HepG2 (cell line): ENCODE results near the gene TBCB. TPM values are rescaled to one million over a fixed set of nuclear protein-coding genes. Genes with fewer than 3 reads are reported as not detected.

Experiments
- BCL6 ChIP-seq: IDR thresholded peaks from 2 replicates; pipeline ENCODE4 v1.6.1; 2016; ENCODE audit warnings: missing genetic modification reagents, missing compliant biosample characterization
- CERS6 ChIP-seq: sonication (generic); formaldehyde crosslinking; IDR thresholded peaks from 2 replicates; pipeline ENCODE4 v1.5.0; 2020; ENCODE audit warnings: missing genetic modification reagents
- DMAP1 ChIP-seq: IDR thresholded peaks from 2 replicates; pipeline ENCODE4 v1.6.1; 2016
- EEA1 ChIP-seq: sonication (generic); formaldehyde crosslinking; IDR thresholded peaks from 2 replicates; pipeline ENCODE4 v1.5.1; 2020; ENCODE audit warnings: mild to moderate bottlenecking, missing genetic modification reagents, borderline replicate concordance
- FOSL2 ChIP-seq: sonication (generic); formaldehyde crosslinking; IDR thresholded peaks from 2 replicates; pipeline ENCODE4 v1.4.0; 2020; ENCODE audit warnings: missing genetic modification reagents
- GLMP ChIP-seq: sonication (generic); formaldehyde crosslinking; IDR thresholded peaks from 2 replicates; pipeline ENCODE4 v1.9.0; 2021; ENCODE audit warnings: missing genetic modification reagents, mild to moderate bottlenecking, borderline replicate concordance
- HCFC1 ChIP-seq: fragments of 150-350 bp; IDR thresholded peaks from 2 replicates; pipeline ENCODE4 v1.6.1; 2014; ENCODE audit warnings: low read depth, low read length
- HES4 ChIP-seq: sonication (generic); formaldehyde crosslinking; IDR thresholded peaks from 2 replicates; pipeline ENCODE4 v1.9.0; 2021; ENCODE audit warnings: mild to moderate bottlenecking, missing genetic modification reagents, borderline replicate concordance
- HOXA9 ChIP-seq: sonication (generic); formaldehyde crosslinking; IDR thresholded peaks from 2 replicates; pipeline ENCODE4 v1.8.1; 2022; ENCODE audit warnings: missing genetic modification reagents, mild to moderate bottlenecking, moderate library complexity, borderline replicate concordance
- IRF9 ChIP-seq: sonication (generic); formaldehyde crosslinking; IDR thresholded peaks from 2 replicates; pipeline ENCODE4 v1.8.0; 2022; ENCODE audit warnings: missing genetic modification reagents, mild to moderate bottlenecking, borderline replicate concordance
- KAT8 ChIP-seq: IDR thresholded peaks from 2 replicates; pipeline ENCODE4 v1.6.1; 2016; ENCODE audit warnings: missing genetic modification reagents, missing compliant biosample characterization
- MLLT10 ChIP-seq: sonication (generic); formaldehyde crosslinking; IDR thresholded peaks from 2 replicates; pipeline ENCODE4 v1.4.0; 2020; ENCODE audit warnings: missing genetic modification reagents
- NCOA1 ChIP-seq: sonication (generic); formaldehyde crosslinking; IDR thresholded peaks from 2 replicates; pipeline ENCODE4 v1.9.0; 2021; ENCODE audit warnings: missing genetic modification reagents
- PHB2 ChIP-seq: fragments of 450-650 bp; IDR thresholded peaks from 2 replicates; pipeline ENCODE4 v1.6.1; 2018; ENCODE audit not compliant: partially characterized antibody
- THAP7 ChIP-seq: sonication (generic); formaldehyde crosslinking; IDR thresholded peaks from 2 replicates; pipeline ENCODE4 v1.8.1; 2023; ENCODE audit warnings: mild to moderate bottlenecking, missing genetic modification reagents
- THYN1 ChIP-seq: sonication (generic); formaldehyde crosslinking; IDR thresholded peaks from 2 replicates; pipeline ENCODE4 v1.8.1; 2023; ENCODE audit warnings: low read depth, mild to moderate bottlenecking, moderate library complexity, missing genetic modification reagents, borderline replicate concordance
- TMF1 ChIP-seq: sonication (generic); formaldehyde crosslinking; IDR thresholded peaks from 2 replicates; pipeline ENCODE4 v1.8.1; 2022; ENCODE audit warnings: low read depth, missing genetic modification reagents
- ZBTB26 ChIP-seq: IDR thresholded peaks from 2 replicates; pipeline ENCODE4 v1.6.1; 2016; ENCODE audit warnings: missing compliant biosample characterization, missing genetic modification reagents, borderline replicate concordance
- ZC3H13 ChIP-seq: sonication (generic); formaldehyde crosslinking; IDR thresholded peaks from 2 replicates; pipeline ENCODE4 v1.8.1; 2023; ENCODE audit warnings: mild to moderate bottlenecking, missing genetic modification reagents, moderate library complexity
- ZFP36 ChIP-seq: fragments of 150-350 bp; IDR thresholded peaks from 2 replicates; pipeline ENCODE4 v1.6.1; 2018; ENCODE audit warnings: borderline replicate concordance, low read length, low read depth; ENCODE audit not compliant: partially characterized antibody
- ZNF138 ChIP-seq: sonication (generic); formaldehyde crosslinking; IDR thresholded peaks from 2 replicates; pipeline ENCODE4 v1.5.0; 2020; ENCODE audit warnings: mild to moderate bottlenecking, low read depth, missing genetic modification reagents
- ZNF274 ChIP-seq: sonication (generic); formaldehyde crosslinking; IDR thresholded peaks from 2 replicates; pipeline ENCODE4 v1.5.1; 2020; ENCODE audit warnings: mild to moderate bottlenecking, missing genetic modification reagents
- ZNF589 ChIP-seq: sonication (generic); formaldehyde crosslinking; conservative IDR thresholded peaks from 2 replicates; pipeline ENCODE4 v1.8.0; 2022; ENCODE audit warnings: mild to moderate bottlenecking, moderate library complexity, missing genetic modification reagents
- ZNF75D ChIP-seq: sonication (generic); formaldehyde crosslinking; IDR thresholded peaks from 2 replicates; pipeline ENCODE4 v1.8.1; 2023; ENCODE audit warnings: missing genetic modification reagents, mild to moderate bottlenecking, borderline replicate concordance
- polyA plus RNA-seq, 8 experiments: library from polyadenylated mRNA; depleted of rRNA in 3 of 8; stranded (reverse) in 7 of 8; unstranded in 1 of 8; fragments of >200 nt; fragmentation: Illumina TruSeq in 4 of 8; extraction: Trizol in 4 of 8; gene quantifications; 2 replicates each; pipeline versions ENCODE4 v1.2.1 to v1.2.3, GENCODE V29; 2011 to 2016; ENCODE audit warnings: low read depth in 4 of 8, missing spikeins in 1 of 8, mixed read lengths in 1 of 8; ENCODE audit not compliant: insufficient read depth in 1 of 8
- total RNA-seq, 5 experiments: library from RNA; depleted of rRNA; stranded (reverse); fragments of >200 nt; fragmentation: Illumina TruSeq; extraction: Trizol; gene quantifications; 2 replicates each; pipeline ENCODE4 v1.2.3, GENCODE V29; 2016; ENCODE audit warnings: low read depth in 1 of 5

The TBCB gene
- total and polyA plus RNA-seq, 2 of the 13 experiments (the other 11 are each of a cell fraction or from before 2014, with no cell fraction given) = 271 to 276 TPM

- TF ChIP-seq IRF9 (CRISPR knock-in tag) = peak; percentile 64; the same call in 1 of the 2 replicates
- no peak for TF ChIP-seq THYN1 (CRISPR knock-in tag)
- no peak; the same call in 1 of the 2 replicates for TF ChIP-seq EEA1 (CRISPR knock-in tag)
- TF ChIP-seq THAP7 (CRISPR knock-in tag) = peak; percentile 79; the same call in 1 of the 2 replicates
- TF ChIP-seq NCOA1 (CRISPR knock-in tag) = no peak; the same call in 1 of the 2 replicates
- TF ChIP-seq ZC3H13 (CRISPR knock-in tag) = peak; percentile 65; the same call in 1 of the 2 replicates
- no peak for TF ChIP-seq MLLT10 (CRISPR knock-in tag)
- TF ChIP-seq ZNF138 (CRISPR knock-in tag) = peak; percentile 62; the same call in 1 of the 2 replicates
- TF ChIP-seq TMF1 (CRISPR knock-in tag) = no peak
- peak; percentile 85; the same call in 1 of the 2 replicates for TF ChIP-seq HES4 (CRISPR knock-in tag)
- no peak for TF ChIP-seq GLMP
- no peak for TF ChIP-seq CERS6
- peak; percentile 92 for TF ChIP-seq KAT8 (CRISPR knock-in tag)
- TF ChIP-seq ZNF75D (CRISPR knock-in tag) = no peak
- TF ChIP-seq PHB2 = no peak
- TF ChIP-seq ZNF589 (CRISPR knock-in tag) = peak; percentile 87
- TF ChIP-seq ZBTB26 (CRISPR knock-in tag) = peak; percentile 58; the same call in 1 of the 2 replicates
- no peak for TF ChIP-seq HOXA9 (CRISPR knock-in tag)
- TF ChIP-seq ZFP36 = no peak
- TF ChIP-seq FOSL2 (CRISPR knock-in tag) = peak; percentile 48
- TF ChIP-seq DMAP1 (CRISPR knock-in tag) = peak; percentile 98
- peak; percentile 68 for TF ChIP-seq BCL6 (CRISPR knock-in tag)
- TF ChIP-seq ZNF274 = peak; percentile 82
- TF ChIP-seq HCFC1 = peak; percentile 55
Observed at GRCh38 chr19:36114721-36115452, 381 bp upstream of the TBCB start, which contains the start of gene POLR2I (continued).
